ENCODE data around the gene KXD1.

DNA sequence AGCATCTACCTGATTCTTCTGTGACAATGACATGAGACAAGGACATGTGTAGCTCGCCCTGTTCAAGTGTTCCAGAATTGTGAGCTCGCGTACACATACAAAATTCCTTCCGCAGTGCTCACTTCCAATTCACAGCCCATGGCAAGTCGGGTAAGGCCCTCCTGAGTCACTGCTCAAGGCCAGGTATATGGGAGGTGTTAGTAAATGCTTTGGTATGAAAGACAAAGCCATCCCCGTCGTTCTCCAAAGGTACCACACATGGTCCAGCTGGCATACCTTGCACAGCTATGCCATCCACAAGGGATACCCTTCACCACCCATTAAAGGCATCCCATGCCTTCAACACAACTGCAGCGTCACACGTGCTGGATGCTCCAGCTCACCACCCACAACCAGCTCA lies 31.4 kb upstream of the KXD1 start:
- TF ChIP-seq, protein P1, sequence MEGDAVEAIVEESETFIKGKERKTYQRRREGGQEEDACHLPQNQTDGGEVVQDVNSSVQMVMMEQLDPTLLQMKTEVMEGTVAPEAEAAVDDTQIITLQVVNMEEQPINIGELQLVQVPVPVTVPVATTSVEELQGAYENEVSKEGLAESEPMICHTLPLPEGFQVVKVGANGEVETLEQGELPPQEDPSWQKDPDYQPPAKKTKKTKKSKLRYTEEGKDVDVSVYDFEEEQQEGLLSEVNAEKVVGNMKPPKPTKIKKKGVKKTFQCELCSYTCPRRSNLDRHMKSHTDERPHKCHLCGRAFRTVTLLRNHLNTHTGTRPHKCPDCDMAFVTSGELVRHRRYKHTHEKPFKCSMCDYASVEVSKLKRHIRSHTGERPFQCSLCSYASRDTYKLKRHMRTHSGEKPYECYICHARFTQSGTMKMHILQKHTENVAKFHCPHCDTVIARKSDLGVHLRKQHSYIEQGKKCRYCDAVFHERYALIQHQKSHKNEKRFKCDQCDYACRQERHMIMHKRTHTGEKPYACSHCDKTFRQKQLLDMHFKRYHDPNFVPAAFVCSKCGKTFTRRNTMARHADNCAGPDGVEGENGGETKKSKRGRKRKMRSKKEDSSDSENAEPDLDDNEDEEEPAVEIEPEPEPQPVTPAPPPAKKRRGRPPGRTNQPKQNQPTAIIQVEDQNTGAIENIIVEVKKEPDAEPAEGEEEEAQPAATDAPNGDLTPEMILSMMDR (IDR thresholded peaks at IDR 0.05; ENCODE audit: low read depth, low read length, poor library complexity, severe bottlenecking), result no peak
- TF ChIP-seq EZH2phosphoT487 (IDR thresholded peaks at IDR 0.05; ENCODE audit: borderline replicate concordance, low read length), result no peak
